ENCODE results near the gene FGF14.
"Not testable (repeated sequence)": the region's sequence is repeated elsewhere in the genome, so short reads cannot be mapped to it uniquely, and the experiment has no call there.

FGF14 gene

GRCh38 chr13:101866889-101867581 lies 534.8 kb downstream of the FGF14 start:
- no peak for DNase-seq (ENCODE audit: low read depth)

GRCh38 chr13:101858860-101859259 lies 543.0 kb downstream of the FGF14 start:
- no peak for DNase-seq (ENCODE audit: low read depth)

- DNase-seq (ENCODE audit: low read depth) = no peak
These were observed 555.1 kb downstream of the FGF14 start for GRCh38 chr13:101846701-101847100.

- no peak for DNase-seq (ENCODE audit: low read depth)
These were observed 555.6 kb downstream of the FGF14 start for GRCh38 chr13:101846249-101846648.

GRCh38 chr13:101845245-101846020 lies 556.4 kb downstream of the FGF14 start:
- DNase-seq (ENCODE audit: low read depth) = no peak

GRCh38 chr13:101841698-101842097 lies 560.1 kb downstream of the FGF14 start:
- no peak for DNase-seq (ENCODE audit: low read depth)

GRCh38 chr13:101838323-101838722 lies 563.5 kb downstream of the FGF14 start:
- no peak for DNase-seq (ENCODE audit: low read depth)

- DNase-seq (ENCODE audit: low read depth) = not testable (repeated sequence)
These were observed 564.1 kb downstream of the FGF14 start for GRCh38 chr13:101837778-101838177.

- no peak for DNase-seq (ENCODE audit: low read depth)
These were observed 564.6 kb downstream of the FGF14 start for GRCh38 chr13:101837288-101837687.

GRCh38 chr13:101835920-101836319 lies 565.9 kb downstream of the FGF14 start:
- DNase-seq (ENCODE audit: low read depth) = no peak

- DNase-seq (ENCODE audit: low read depth) = no peak
These were observed 568.2 kb downstream of the FGF14 start for GRCh38 chr13:101833671-101834070.

- DNase-seq (ENCODE audit: low read depth) = no peak
These were observed 571.8 kb downstream of the FGF14 start for GRCh38 chr13:101830035-101830434.

- DNase-seq (ENCODE audit: low read depth) = no peak
These were observed 572.4 kb downstream of the FGF14 start for GRCh38 chr13:101829484-101829883.

- no peak for DNase-seq (ENCODE audit: low read depth)
These were observed 573.7 kb downstream of the FGF14 start for GRCh38 chr13:101828119-101828518.

GRCh38 chr13:101817898-101818297 lies 584.0 kb downstream of the FGF14 start:
- DNase-seq (ENCODE audit: low read depth) = no peak

GRCh38 chr13:101811881-101812280 lies 590.0 kb downstream of the FGF14 start:
- DNase-seq (ENCODE audit: low read depth) = no peak

- DNase-seq (ENCODE audit: low read depth) = no peak
These were observed 590.5 kb downstream of the FGF14 start for GRCh38 chr13:101811284-101811839.

- no peak for DNase-seq (ENCODE audit: low read depth)
These were observed 602.7 kb downstream of the FGF14 start for GRCh38 chr13:101799196-101799595.

GRCh38 chr13:101798437-101798836 lies 603.4 kb downstream of the FGF14 start:
- DNase-seq (ENCODE audit: low read depth) = no peak

- DNase-seq (ENCODE audit: low read depth) = no peak
These were observed 606.4 kb downstream of the FGF14 start for GRCh38 chr13:101795460-101795859.

- no peak for DNase-seq (ENCODE audit: low read depth)
These were observed 606.8 kb downstream of the FGF14 start for GRCh38 chr13:101795025-101795424.

- DNase-seq (ENCODE audit: low read depth) = no peak
These were observed 609.7 kb downstream of the FGF14 start for GRCh38 chr13:101792189-101792588.

GRCh38 chr13:101785858-101786257 lies 616.0 kb downstream of the FGF14 start:
- DNase-seq (ENCODE audit: low read depth) = no peak
